Liver (tissue), 3 donors: Measurements from ENCODE around the gene ANKRD27.

ENCODE experiments used
- JUND ChIP-seq, 2 donors: IDR thresholded peaks; 2 replicates each; pipeline ENCODE4 v1.6.1; 2016; ENCODE audit warnings: antibody characterized with exemption in 2 of 2
- NR2F2 ChIP-seq: IDR thresholded peaks from 2 replicates; pipeline ENCODE4 v1.6.1; 2016; ENCODE audit warnings: antibody characterized with exemption
- RAD21 ChIP-seq, 2 donors: IDR thresholded peaks; 2 replicates each; pipeline ENCODE4 v1.6.1; 2016; ENCODE audit warnings: antibody characterized with exemption in 2 of 2, mild to moderate bottlenecking in 2 of 2
- TF ChIP-seq, protein P1 (sequence below): fragments of 150-350 bp; IDR thresholded peaks from 2 replicates; pipeline ENCODE4 v1.5.1; 2017; ENCODE audit warnings: improper control_type of control experiment, low read depth, low read length; ENCODE audit not compliant: missing input control
- TF ChIP-seq, protein P2 (sequence below): IDR thresholded peaks from 2 replicates; pipeline ENCODE4 v1.6.1; 2016; ENCODE audit warnings: antibody characterized with exemption, mild to moderate bottlenecking
- donor health status: healthy.
- donor health status: healthy.

DNA sequence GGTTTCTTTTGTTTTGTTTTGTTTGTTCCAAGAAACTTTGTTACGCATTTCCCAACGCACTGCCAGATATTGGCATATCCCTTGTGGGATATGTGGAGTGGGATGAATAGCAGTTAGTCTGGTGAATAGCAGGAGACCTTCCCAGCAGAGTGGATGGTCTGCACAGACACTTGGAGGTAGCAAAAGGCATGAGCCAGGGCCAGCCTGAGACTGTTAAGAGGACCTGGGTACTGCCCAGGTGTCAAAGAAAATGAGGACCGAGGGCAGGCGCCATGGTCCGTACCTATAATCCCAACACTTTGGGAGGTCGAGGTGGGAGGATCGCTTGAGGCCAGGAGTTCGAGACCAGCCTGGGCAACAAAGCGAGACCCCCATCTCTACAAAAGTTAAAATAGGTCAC is 107.5 kb downstream of the ANKRD27 start:
- TF ChIP-seq, protein P1, sequence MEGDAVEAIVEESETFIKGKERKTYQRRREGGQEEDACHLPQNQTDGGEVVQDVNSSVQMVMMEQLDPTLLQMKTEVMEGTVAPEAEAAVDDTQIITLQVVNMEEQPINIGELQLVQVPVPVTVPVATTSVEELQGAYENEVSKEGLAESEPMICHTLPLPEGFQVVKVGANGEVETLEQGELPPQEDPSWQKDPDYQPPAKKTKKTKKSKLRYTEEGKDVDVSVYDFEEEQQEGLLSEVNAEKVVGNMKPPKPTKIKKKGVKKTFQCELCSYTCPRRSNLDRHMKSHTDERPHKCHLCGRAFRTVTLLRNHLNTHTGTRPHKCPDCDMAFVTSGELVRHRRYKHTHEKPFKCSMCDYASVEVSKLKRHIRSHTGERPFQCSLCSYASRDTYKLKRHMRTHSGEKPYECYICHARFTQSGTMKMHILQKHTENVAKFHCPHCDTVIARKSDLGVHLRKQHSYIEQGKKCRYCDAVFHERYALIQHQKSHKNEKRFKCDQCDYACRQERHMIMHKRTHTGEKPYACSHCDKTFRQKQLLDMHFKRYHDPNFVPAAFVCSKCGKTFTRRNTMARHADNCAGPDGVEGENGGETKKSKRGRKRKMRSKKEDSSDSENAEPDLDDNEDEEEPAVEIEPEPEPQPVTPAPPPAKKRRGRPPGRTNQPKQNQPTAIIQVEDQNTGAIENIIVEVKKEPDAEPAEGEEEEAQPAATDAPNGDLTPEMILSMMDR = no peak
- TF ChIP-seq RAD21 (IDR thresholded peaks at IDR 0.05) (no peak), NR2F2 (no peak), JUND (IDR thresholded peaks at IDR 0.05) (no peak)
- TF ChIP-seq, protein P2, sequence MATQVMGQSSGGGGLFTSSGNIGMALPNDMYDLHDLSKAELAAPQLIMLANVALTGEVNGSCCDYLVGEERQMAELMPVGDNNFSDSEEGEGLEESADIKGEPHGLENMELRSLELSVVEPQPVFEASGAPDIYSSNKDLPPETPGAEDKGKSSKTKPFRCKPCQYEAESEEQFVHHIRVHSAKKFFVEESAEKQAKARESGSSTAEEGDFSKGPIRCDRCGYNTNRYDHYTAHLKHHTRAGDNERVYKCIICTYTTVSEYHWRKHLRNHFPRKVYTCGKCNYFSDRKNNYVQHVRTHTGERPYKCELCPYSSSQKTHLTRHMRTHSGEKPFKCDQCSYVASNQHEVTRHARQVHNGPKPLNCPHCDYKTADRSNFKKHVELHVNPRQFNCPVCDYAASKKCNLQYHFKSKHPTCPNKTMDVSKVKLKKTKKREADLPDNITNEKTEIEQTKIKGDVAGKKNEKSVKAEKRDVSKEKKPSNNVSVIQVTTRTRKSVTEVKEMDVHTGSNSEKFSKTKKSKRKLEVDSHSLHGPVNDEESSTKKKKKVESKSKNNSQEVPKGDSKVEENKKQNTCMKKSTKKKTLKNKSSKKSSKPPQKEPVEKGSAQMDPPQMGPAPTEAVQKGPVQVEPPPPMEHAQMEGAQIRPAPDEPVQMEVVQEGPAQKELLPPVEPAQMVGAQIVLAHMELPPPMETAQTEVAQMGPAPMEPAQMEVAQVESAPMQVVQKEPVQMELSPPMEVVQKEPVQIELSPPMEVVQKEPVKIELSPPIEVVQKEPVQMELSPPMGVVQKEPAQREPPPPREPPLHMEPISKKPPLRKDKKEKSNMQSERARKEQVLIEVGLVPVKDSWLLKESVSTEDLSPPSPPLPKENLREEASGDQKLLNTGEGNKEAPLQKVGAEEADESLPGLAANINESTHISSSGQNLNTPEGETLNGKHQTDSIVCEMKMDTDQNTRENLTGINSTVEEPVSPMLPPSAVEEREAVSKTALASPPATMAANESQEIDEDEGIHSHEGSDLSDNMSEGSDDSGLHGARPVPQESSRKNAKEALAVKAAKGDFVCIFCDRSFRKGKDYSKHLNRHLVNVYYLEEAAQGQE = no peak
